ENCODE data around the gene SPTLC3.
A peak's percentile ranks its signal among the peaks of the same experiment; 100 is the strongest.

DNA sequence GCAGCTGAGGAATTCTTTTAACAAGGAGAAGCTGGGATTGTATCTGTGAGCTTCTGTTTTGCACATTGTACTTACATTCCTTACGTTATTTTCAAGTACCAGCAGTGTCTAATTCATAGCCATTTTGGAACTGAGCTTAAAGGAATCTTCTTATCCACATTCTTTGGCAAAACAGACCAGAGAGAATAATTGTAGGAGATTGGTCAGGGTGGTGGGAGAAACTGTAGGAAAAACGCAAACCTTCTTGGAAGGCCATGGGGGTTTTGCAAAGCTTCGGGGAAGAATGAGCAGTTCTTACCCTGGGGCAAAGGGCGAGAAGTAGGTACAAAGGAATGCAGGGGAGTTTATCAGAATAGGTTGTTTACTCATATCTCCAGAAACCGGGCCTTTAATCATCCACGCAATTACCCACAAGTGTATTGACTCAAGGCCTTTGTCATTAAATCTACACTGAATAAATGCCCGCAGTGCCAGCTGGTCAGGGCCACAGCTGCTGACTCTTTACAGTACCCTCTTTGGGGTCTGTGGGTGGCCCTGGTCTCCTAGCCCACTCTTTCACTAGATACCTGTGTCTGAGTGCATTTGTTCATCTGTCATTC, 39.6 kb upstream of the SPTLC3 start:
- no peak for TF ChIP-seq CBX1 (IDR thresholded peaks at IDR 0.05; ENCODE audit: low read depth)
- no peak for TF ChIP-seq JUN (CRISPR knock-in tag; IDR thresholded peaks at IDR 0.05)
- TF ChIP-seq TCF7 (IDR thresholded peaks at IDR 0.05; ENCODE audit: low read depth): peak; percentile 26; the same call in 1 of the 2 replicates
- no peak for TF ChIP-seq POLR2A (IDR thresholded peaks at IDR 0.05; ENCODE audit: insufficient read depth in 1 of 2, low read depth in 2 of 2, low read length in 2 of 2)
- no peak for TF ChIP-seq MAZ (IDR thresholded peaks at IDR 0.05; ENCODE audit: borderline replicate concordance, low read depth, low read length)
- no peak for TF ChIP-seq MAZ (CRISPR knock-in tag; IDR thresholded peaks at IDR 0.05; ENCODE audit: low read depth)
- no peak for TF ChIP-seq SMC3 (IDR thresholded peaks at IDR 0.05; ENCODE audit: low read length)
- TF ChIP-seq, protein P1, sequence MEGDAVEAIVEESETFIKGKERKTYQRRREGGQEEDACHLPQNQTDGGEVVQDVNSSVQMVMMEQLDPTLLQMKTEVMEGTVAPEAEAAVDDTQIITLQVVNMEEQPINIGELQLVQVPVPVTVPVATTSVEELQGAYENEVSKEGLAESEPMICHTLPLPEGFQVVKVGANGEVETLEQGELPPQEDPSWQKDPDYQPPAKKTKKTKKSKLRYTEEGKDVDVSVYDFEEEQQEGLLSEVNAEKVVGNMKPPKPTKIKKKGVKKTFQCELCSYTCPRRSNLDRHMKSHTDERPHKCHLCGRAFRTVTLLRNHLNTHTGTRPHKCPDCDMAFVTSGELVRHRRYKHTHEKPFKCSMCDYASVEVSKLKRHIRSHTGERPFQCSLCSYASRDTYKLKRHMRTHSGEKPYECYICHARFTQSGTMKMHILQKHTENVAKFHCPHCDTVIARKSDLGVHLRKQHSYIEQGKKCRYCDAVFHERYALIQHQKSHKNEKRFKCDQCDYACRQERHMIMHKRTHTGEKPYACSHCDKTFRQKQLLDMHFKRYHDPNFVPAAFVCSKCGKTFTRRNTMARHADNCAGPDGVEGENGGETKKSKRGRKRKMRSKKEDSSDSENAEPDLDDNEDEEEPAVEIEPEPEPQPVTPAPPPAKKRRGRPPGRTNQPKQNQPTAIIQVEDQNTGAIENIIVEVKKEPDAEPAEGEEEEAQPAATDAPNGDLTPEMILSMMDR (CRISPR knock-in tag; IDR thresholded peaks at IDR 0.05): no peak
- TF ChIP-seq ZNF674 (CRISPR knock-in tag; IDR thresholded peaks at IDR 0.05; ENCODE audit: low read depth): no peak
- TF ChIP-seq, protein P2, sequence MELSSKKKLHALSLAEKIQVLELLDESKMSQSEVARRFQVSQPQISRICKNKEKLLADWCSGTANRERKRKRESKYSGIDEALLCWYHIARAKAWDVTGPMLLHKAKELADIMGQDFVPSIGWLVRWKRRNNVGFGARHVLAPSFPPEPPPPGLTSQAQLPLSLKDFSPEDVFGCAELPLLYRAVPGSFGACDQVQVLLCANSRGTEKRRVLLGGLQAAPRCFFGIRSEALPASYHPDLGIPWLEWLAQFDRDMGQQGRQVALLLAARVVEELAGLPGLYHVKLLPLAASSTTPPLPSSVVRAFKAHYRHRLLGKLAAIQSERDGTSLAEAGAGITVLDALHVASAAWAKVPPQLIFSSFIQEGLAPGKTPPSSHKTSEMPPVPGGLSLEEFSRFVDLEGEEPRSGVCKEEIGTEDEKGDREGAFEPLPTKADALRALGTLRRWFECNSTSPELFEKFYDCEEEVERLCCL (CRISPR knock-in tag; IDR thresholded peaks at IDR 0.05; ENCODE audit: borderline replicate concordance): no peak
- TF ChIP-seq, protein P3, sequence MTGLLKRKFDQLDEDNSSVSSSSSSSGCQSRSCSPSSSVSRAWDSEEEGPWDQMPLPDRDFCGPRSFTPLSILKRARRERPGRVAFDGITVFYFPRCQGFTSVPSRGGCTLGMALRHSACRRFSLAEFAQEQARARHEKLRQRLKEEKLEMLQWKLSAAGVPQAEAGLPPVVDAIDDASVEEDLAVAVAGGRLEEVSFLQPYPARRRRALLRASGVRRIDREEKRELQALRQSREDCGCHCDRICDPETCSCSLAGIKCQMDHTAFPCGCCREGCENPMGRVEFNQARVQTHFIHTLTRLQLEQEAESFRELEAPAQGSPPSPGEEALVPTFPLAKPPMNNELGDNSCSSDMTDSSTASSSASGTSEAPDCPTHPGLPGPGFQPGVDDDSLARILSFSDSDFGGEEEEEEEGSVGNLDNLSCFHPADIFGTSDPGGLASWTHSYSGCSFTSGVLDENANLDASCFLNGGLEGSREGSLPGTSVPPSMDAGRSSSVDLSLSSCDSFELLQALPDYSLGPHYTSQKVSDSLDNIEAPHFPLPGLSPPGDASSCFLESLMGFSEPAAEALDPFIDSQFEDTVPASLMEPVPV (CRISPR knock-in tag; IDR thresholded peaks at IDR 0.05): no peak
- TF ChIP-seq ZBTB8A (CRISPR knock-in tag; IDR thresholded peaks at IDR 0.05; ENCODE audit: borderline replicate concordance, low read depth): no peak
- no peak for TF ChIP-seq GABPA (IDR thresholded peaks at IDR 0.05; ENCODE audit: low read depth, low read length)
- TF ChIP-seq GABPA (CRISPR knock-in tag; IDR thresholded peaks at IDR 0.05; ENCODE audit: low read depth): no peak
- no peak for TF ChIP-seq EZH2 (conservative IDR thresholded peaks at IDR 0.05; ENCODE audit: low read depth, low read length)
